Mammary epithelial cell (primary cell): ENCODE data around the gene CDKAL1.

ENCODE experiments used
- EZH2 ChIP-seq: IDR thresholded peaks from 2 replicates; pipeline ENCODE4 v1.6.1; 2012; ENCODE audit warnings: low read length, inconsistent platforms, borderline replicate concordance
- TF ChIP-seq, protein P1 (sequence below), 2 donors: IDR thresholded peaks in 1 of 2; conservative IDR thresholded peaks in 1 of 2; 2 replicates each; pipeline ENCODE4 v1.5.1; 2011 to 2012; ENCODE audit warnings: inconsistent platforms in 2 of 2, low read length in 2 of 2, mild to moderate bottlenecking in 2 of 2, control low read depth in 1 of 2, low read depth in 1 of 2; ENCODE audit not compliant: insufficient read depth in 1 of 2; ENCODE audit errors: extremely low read depth in 1 of 2

DNA sequence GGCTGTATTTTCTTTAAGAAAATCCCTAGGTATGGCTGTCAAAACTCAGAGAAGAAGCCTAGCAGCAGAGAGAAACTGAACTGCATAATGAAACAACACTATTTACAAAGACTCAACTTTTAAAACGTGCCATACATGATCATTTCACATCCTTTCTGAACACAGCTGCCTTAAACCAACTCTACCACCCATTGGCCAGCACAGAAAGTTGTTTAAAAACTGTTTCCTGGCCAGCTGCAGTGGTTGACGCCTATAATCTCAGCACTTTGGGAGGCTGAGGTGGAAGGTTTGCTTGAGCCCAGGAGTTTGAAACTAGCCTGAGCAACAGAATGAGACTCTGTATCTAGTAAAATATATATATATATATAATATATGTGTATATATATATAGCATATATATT, 722.9 kb downstream of the CDKAL1 start:
- TF ChIP-seq, protein P1, sequence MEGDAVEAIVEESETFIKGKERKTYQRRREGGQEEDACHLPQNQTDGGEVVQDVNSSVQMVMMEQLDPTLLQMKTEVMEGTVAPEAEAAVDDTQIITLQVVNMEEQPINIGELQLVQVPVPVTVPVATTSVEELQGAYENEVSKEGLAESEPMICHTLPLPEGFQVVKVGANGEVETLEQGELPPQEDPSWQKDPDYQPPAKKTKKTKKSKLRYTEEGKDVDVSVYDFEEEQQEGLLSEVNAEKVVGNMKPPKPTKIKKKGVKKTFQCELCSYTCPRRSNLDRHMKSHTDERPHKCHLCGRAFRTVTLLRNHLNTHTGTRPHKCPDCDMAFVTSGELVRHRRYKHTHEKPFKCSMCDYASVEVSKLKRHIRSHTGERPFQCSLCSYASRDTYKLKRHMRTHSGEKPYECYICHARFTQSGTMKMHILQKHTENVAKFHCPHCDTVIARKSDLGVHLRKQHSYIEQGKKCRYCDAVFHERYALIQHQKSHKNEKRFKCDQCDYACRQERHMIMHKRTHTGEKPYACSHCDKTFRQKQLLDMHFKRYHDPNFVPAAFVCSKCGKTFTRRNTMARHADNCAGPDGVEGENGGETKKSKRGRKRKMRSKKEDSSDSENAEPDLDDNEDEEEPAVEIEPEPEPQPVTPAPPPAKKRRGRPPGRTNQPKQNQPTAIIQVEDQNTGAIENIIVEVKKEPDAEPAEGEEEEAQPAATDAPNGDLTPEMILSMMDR (conservative IDR thresholded peaks at IDR 0.05 in 1 of 2, IDR thresholded peaks at IDR 0.05 in 1 of 2; ENCODE audit: extremely low read depth in 1 of 2, insufficient read depth in 1 of 2, low read depth in 1 of 2, low read length in 2 of 2), result no peak
- TF ChIP-seq EZH2, result no peak
